Measurements from ENCODE around the gene CBARP. TPM values are rescaled to one million over a fixed set of nuclear protein-coding genes. Genes with fewer than 3 reads are reported as not detected.

The CBARP gene
- 1.2 and 2.9 TPM in 2 replicates for total RNA-seq

DNA sequence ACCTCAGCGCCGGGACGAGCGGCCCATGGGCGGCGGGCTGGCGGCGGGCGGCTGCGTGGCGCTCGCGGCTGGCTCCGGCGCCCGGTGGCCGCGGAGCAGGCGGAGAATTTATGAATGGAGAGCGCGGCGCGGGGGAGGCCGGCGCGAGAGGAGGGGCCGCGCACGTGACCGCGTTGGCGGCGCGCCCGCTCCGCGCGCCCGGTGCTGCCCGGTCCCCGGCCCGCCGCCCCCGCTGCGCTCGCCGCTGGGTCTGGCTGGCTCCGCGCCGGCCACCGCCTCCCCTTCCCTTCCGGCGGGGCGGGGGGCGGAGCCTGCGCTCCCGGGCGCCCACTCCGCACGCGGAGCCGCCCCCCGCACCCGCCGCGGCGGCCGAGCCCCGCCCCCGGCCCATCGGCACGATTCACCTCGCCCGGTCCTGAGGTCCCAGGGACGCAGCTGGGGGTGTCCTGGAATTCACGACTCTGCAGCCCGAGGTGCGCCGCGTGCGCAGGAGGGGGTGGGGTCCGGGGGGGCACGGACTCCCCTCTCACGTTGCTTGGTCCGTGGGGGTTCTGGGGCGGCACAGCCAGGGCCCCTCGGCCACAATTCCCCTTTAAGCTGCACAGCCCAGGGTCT, at the start of gene CBARP:
Gene CBARP, minus strand, starts transcription at position 252 of the 615 bp plus-strand sequence. CDS start 1,905 bp downstream, outside the sequence.
- H3K36me3 ChIP-seq (ENCODE audit: control insufficient read depth, insufficient read depth, low read length), result peaks cover 2% of the 10 kb centered on the region
- DNase-seq (ENCODE audit: low read depth) (no peak), FAIRE-seq (no peak)
- peak within 1 kb of the TSS; percentile 61 for H3K4me3 ChIP-seq (ENCODE audit: low read depth, low read length)
- TF ChIP-seq CTCF (IDR thresholded peaks at IDR 0.05; ENCODE audit: insufficient read depth, low read length, severe bottlenecking), result no peak
- H3K27me3 ChIP-seq (ENCODE audit: control insufficient read depth, insufficient read depth, low read length), result no peaks in the 10 kb centered on the region

DNA sequence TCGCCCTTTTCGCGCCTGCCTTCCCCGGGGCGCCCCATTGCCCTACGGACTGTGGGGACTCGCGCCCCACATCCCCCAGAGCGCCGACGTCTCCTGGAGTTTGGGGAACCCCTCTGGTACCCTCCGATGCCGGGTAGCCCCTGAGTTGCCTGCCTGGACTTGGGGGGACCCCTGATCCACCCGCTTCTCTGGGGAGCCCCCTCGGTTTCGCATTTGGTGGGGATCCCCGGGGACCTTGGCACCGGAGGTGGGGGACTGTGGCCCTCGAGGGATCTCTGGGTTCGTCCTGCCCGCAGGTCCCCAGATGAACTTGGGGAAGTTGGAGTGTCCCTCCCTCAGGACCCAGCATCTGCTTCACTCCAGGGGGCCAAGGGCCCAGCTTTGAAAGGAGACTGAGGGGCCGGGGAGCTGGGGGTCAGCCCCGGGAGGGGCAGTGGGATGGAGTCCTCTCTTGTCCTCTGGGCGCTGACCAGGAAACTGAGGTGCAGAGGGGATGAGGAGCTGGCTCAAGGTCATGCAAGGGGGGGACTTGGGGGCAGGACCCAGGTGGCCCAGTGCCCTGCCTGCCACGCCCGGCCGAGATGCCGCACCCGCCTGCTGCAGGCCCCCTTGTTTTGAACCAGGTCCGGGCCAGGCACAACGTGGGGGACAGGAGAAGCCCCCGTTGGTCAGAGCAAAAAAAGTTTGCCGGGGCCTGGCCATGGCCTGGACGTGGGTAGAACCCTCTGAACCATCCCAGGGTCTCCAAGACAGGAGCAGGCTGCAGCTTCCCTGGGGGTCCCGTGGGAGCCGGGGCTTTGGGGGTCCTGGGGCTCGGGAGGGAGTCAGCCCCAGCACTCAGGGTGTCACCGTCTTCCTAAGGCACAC, 48.9 kb upstream of the CBARP start:
- FAIRE-seq, result no peak
- DNase-seq (ENCODE audit: low read depth), result no peak
- Histone ChIP-seq H3K4me3 (ENCODE audit: low read depth, low read length) (no peak overlapping the region), H3K27me3 (ENCODE audit: control insufficient read depth, insufficient read depth, low read length) (peaks cover 25% of the 10 kb centered on the region), H3K36me3 (ENCODE audit: control insufficient read depth, insufficient read depth, low read length) (no peaks in the 10 kb centered on the region)
- no peak for TF ChIP-seq CTCF (IDR thresholded peaks at IDR 0.05; ENCODE audit: insufficient read depth, low read length, severe bottlenecking)

DNA sequence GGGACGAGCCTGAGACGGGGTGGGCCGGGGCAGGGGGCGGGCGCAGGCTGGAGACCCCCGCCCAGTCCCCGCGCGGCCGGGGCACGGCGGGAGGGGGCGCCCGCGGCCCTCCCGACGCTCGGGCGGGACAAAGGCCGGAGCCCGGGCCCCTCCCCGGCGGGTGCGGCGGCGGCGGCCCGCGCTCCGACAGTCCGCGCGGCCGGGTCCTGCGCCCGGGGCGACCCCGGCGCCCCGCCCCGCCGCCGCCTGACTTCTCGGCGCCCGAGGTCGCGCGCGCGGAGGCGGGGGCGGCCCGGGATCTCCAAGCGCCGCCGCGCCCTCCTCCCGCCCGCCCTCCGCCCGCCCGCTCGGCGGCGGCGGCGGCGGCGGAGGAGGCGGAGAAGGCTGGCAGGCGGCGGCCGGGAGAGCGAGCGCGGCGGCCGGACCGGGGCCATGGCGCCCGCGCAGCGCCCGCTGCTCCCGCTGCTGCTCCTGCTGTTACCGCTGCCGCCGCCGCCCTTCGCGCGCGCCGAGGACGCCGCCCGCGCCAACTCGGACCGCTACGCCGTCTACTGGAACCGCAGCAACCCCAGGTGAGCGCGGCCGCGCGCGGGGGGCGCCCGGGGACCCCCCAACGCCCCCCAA, 48.0 kb upstream of the CBARP start, which contains the start of gene EFNA2:
Gene EFNA2, plus strand, starts transcription at position 137 of the 624 bp plus-strand sequence. Its CDS starts 296 bp downstream, at position 433.
- peaks cover 25% of the 10 kb centered on the region for H3K27me3 ChIP-seq (ENCODE audit: control insufficient read depth, insufficient read depth, low read length)
- TF ChIP-seq CTCF (IDR thresholded peaks at IDR 0.05; ENCODE audit: insufficient read depth, low read length, severe bottlenecking), result no peak
- H3K4me3 ChIP-seq (ENCODE audit: low read depth, low read length), result no peak within 1 kb of the TSS
- DNase-seq (ENCODE audit: low read depth) (no peak), FAIRE-seq (no peak)
- H3K36me3 ChIP-seq (ENCODE audit: control insufficient read depth, insufficient read depth, low read length), result no peaks in the 10 kb centered on the region

DNA sequence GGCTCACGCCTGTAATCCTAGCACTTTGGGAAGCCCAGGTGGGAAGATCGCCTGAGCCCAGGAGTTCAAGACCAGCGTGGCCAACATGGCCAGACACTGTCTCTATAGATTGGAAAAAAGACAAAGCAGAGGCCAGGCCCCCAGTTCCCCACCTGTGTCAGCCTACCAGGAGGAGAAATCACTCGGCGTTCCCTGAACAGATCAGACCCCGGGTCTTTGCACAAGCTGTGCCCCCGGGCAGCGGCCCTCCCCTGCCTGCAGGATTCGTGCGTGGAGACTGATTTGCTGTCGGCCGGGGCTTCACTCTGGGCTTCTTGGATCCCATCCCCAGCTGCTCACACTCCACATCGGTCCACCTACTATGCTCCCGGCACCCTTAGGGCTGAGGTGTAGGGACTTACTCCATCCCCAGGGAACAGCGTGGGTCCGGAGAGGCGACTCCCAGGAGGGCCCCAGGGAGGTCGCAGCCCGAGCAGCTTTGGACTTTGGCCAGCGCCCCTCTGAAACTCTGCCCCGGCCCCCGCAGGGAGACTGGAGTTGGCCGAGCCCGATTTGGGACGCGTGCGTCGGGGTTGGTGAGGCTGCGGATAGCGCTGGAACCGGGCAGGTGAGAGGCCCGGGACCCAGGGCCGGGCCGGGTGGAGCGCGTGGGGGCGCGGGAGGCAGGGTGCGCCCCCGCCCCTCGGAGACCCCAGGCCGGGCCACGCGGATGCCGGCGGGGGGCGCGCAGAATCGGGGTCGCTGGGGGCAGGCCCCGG, 47.4 kb upstream of the CBARP start:
- H3K27me3 ChIP-seq (ENCODE audit: control insufficient read depth, insufficient read depth, low read length), result peaks cover 25% of the 10 kb centered on the region
- FAIRE-seq (no peak), DNase-seq (ENCODE audit: low read depth) (no peak)
- no peak for TF ChIP-seq CTCF (IDR thresholded peaks at IDR 0.05; ENCODE audit: insufficient read depth, low read length, severe bottlenecking)
- H3K4me3 ChIP-seq (ENCODE audit: low read depth, low read length), result no peak overlapping the region
- H3K36me3 ChIP-seq (ENCODE audit: control insufficient read depth, insufficient read depth, low read length), result no peaks in the 10 kb centered on the region

- DNase-seq (ENCODE audit: low read depth) (no peak), FAIRE-seq (no peak)
- Histone ChIP-seq H3K36me3 (ENCODE audit: control insufficient read depth, insufficient read depth, low read length) (peaks cover 2% of the 10 kb centered on the region), H3K27me3 (ENCODE audit: control insufficient read depth, insufficient read depth, low read length) (peaks cover 25% of the 10 kb centered on the region), H3K4me3 (ENCODE audit: low read depth, low read length) (no peak overlapping the region)
- no peak for TF ChIP-seq CTCF (IDR thresholded peaks at IDR 0.05; ENCODE audit: insufficient read depth, low read length, severe bottlenecking)
Measured at GRCh38 chr19:1284293-1284978, 46.6 kb upstream of the CBARP start.
